IPS DF 19.7 (cell line): Measurements from ENCODE around the gene NBAS.
"Not testable (repeated sequence)": the region's sequence is repeated elsewhere in the genome, so short reads cannot be mapped to it uniquely, and the experiment has no call there.

ENCODE experiments used
- DNase-seq: peaks from one replicate; pipeline ENCODE4 v3.0.0-alpha.2; 2013; ENCODE audit warnings: low read depth, low spot score

Gene NBAS

DNA sequence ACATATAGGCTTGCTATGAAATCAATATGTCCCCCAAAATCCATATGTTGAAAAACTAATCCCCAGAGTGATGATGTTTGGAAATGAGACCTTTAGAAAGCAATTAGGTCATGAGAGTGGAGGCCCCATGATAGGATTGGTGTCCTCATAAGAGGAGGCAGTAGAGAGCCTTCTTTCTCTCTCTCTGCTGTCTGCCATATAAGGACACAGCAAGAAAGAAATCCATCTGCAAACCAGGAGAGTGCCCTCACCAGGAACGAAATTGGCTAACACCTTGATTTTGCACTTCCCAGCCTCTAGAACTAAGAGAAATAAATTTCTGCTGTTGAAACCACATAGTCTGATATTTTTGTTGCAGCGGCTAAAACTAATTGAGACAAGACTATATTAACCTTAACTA, 89.5 kb downstream of the NBAS start:
- DNase-seq = no peak

DNA sequence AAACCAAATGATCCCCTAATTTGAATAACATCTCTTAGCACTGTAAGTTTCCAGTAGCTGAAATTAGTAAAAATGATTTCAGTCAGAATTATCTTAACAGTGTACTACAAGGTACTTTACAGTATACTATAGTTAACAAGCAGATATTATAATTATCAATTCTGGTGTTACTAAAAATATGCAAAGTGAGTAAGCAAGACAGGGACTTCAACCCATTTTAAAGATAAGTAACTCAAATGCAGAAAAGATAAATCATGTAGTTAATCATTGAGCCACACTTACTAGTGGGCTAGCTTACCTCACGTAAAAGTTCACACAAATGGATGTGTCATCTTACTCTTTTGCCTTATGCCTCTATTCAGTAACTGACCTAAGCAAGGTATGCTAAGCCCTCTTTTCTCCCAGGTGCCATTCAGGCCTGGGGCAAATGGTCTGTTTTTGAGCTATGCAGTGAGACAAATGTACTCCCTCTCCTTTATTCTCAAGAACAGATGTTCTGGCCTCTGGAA, 101.0 kb downstream of the NBAS start:
- DNase-seq = no peak

DNA sequence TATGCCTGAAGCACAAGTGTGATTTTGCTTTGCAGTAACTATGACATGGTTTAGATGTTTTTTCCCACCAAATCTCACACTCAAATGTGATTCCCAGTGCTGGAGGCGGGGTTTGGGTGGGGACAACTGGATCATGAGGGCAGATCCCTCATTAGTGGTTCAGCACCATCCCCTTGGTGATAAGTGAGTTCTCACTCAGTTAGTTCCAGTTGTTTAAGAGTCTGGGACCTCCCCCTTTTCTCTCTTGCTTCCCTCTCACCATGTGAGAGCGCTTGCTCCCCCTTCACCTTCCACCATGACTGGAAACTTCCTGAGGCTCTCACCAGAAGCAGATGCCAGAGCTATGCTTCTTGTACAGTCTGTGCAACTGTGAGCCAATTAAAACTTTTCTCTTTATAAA, 102.9 kb downstream of the NBAS start:
- DNase-seq = no peak

DNA sequence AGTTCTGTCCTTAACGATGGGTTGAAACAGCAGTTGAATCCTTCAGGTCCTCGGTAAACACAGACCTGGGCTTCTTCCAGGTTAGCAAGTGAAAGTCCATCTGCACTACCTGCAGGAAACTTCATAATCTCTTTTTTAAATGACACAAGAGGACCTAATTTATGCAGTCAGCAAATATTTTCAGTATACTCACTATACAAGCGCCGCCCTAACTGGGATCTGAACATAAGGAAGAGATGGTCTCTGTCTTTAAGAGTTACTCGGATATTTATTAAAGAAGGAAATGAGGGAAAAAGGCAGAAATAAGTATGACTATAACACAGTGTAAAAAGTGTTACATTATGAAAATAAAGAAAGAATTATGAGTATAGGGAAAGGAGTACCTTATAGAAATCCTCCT, 103.3 kb downstream of the NBAS start:
- DNase-seq = no peak

DNA sequence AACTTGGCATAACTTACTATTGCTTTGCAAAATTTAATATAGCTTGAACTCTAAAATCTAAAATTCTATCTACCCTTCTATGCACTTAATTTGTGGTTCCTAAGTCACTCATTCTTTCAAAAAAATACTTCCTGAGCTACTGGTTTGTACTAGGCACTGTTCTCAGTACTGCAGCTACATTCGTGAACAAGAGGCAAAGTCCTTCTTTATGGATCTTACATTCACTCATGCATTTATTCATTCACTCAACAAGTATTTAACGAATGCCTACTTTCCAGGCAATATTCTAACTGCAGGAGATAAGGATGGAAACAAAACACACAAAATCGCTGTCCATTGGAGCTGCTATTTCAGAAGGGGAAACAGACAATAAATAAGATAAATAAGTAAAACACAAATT, 104.8 kb downstream of the NBAS start:
- DNase-seq = no peak

DNA sequence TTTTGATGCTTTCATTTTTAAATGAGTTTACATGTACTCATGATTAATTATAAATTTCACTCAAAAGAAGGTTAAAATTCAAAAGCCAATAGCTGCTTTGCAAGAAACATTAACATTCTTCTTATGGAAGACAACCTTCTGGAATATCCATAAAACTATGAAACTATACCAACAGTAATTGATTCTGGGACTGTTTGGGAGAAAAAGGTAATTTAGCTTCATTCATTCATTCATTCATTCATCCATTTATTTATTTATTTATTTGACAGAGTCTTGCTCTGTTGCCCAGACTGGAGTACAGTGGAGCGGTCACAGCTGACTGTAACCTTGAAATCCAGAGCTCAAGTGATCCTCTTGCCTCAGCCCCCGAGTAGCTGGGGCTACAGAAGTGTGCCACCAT, 110.3 kb downstream of the NBAS start:
- no peak for DNase-seq

DNA sequence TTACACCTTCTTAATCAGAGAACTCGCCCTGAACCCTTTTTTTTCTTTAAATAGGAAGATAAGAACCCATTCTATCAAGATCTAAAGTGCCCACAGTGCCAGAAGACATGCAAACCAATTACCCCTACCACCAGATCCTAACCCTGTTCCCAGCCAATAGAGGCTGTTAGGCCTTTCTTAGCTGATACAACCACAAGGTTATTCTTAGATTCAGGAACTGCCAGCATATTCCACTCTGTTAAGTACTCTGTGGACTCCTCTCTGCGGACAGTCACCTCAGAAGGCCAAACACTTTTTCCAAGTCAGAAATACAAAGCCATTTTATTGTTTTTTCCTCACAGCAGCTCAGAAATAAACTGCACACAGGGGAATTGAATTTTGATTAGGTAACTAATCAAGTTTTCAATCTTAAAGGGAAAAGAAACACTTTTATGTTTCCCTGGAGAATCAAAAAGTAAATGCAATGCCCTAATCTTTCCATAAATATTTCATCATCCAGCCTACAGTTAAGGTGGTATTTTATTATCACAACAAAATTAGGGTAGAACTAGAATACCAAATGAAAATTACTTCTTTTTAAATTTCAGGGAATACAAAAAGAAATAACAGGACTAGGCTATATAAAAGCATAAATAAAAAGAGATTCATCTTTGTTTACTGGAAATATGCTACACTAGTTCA, 111.4 kb downstream of the NBAS start:
- no peak for DNase-seq

DNA sequence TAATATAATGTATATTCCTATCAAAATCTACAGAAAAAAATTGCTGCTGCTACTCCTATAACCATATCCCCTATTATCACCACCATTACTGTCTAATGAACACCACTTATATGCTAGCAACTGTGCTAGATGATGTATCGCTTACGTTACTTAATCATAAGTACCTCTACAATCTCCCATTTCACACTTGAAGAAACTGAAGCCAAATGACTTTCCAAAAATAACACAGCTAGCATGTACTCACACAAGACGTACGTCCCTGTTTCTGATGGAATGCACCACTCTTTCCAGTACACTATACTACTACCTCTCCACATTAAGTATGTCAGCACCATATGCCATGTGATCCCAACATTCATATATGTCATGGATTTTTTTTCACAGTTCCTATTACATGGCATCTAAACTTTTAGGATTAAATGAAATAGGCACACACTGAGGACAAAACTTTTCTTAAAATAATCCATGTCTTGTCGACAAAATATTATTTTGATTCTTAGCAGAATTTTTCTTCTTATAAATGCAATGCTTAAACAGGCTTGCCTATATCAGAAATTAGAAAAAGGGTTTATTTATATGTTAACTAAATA, 112.8 kb downstream of the NBAS start:
- DNase-seq = no peak

DNA sequence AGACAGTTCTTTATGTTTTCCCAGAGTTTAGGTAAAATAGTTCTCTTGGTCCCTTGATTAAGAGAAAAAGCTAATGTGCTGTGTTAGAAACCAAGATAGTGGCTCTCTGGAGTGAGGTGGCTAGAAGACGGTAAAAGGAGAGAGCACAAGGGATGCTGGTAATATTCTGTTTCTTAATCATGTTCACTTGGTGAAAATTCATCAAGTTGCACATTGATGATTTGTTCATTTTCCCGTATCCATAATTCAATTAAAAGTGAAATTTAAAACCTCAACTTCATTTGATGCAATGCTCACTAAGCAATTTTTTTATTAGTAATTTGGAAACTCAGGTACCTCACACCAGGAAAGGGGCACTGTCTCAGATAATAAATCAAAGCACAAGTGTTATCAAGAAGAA, 113.8 kb downstream of the NBAS start:
- no peak for DNase-seq

DNA sequence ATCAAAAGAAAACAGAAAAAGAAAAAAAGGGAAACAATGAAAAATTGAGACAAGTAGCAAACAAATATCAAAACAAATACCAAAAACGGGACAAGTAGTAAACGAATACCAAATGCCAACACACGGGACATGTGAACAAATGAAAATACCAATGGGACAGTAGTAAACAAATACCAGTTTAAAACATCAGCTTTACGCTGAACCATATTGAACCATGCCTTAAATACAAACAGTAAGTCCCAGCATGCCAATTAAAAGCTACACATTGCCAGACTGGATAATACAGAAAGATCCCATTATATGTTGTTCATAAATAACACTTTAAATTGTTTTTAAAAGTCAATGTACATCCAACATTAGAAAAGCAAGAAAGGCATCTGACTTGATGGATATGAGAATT, 114.2 kb downstream of the NBAS start:
- DNase-seq = no peak

DNA sequence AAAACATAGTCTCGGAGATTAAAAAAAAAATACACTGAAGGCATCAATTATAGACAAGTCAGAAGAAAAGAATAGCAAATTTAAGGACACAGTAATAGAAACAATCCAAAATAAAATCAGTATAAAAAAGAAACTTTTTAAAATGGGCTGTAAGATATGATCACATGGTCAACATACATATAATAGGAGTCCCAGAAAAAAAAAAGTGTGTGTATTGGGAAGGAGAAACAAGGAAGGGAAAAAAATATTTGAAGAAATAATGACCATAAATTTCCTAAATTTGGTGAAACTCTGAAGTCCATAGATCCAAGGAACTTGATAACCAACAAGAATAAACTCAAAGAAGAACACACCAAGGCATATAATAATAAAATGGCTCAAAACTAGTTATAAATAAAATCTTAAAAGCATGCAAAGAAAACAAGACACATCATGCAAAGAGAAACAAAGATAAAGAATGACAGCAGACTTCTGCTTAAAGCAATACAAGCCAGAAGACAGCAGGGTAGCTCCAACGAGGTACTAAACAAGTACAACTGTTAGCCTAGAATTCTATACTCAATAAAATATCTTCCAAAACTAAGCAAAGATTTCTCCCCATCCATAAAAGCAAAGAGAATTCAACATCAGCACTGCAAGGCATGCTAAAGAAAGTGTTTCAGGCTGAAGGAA, 115.1 kb downstream of the NBAS start:
- DNase-seq = no peak

DNA sequence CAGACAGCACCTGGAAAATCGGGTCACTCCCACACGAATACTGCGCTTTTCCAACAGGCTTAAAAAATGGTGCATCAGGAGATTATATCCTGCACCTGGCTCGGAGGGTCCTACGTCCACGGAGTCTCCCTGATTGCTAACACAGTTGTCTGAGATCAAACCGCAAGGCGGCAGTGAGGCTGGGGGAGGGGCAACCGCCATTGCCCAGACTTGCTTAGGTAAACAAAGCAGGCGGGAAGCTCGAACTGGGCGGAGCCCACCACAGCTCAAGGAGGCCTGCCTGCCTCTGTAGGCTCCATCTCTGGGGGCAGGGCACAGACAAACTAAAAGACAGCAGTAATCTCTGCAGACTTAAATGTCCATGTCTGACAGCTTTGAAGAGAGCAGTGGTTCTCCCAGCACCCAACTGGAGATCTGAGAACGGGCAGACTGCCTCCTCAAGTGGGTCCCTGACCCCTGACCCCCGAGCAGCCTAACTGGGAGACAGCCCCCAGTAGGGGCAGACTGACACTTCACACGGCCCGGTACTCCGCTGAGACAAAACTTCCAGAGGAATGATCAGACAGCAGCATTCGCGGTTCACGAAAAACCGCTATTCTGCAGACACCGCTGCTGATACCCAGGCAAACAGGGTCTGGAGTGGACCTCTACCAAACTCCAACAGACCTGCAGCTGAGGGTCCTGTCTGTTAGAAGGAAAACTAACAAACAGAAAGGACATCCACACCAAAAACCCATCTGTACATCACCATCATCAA, 121.2 kb downstream of the NBAS start:
- DNase-seq = not testable (repeated sequence)

DNA sequence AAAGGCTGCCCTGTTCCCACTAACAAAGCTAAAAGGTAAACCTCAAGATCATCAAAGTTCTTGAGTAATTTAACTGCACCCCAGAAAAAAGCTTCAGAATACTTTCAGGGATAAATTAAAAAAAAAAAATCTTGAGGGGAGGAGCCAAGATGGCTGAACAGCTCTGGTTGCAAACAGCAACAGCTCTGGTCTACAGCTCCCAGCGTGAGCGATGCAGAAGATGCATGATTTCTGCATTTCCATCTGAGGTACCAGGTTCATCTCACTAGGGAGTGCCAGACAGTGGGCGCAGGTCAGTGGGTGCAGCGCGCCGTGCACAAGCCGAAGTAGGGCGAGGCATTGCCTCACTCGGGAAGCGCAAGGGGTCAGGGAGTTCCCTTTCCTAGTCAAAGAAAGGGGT, 121.8 kb downstream of the NBAS start:
- DNase-seq = not testable (repeated sequence)

DNA sequence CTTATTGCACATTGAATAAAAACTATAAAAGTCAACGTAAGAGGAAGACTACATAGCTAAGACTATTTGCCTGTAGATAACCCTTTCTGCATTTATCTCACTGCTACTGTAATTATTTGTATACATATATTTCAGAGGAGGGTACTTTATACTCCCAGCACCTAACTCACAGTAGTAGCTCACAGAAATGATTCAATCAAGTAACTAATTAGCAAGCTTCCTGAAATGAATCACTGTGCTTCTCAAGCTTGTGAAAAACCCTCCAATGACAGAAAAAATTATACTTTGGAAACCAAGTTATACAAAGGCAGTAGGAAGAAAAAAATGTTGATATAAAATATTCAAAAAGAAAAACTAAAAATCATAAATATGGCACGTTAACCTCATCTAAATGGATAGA, 124.9 kb downstream of the NBAS start:
- DNase-seq = no peak

DNA sequence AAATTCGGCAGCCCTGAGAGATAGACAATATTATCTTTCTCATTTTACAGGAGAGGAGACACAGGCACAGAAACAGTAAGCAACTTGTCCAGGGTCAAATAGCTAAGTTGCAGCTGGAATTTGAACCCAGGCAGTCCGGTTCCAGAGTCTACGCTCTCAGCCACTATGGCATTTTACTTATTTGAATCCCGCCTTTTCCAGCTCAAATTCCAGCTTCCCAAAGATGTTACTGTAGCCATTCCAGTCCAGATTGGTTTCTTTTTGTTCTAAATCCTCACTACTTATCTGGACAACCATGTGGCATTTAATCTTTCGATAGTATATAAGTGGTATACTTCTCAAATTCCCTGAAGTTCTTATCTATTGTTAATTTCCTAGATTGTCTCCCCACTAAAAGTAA, 125.7 kb downstream of the NBAS start:
- DNase-seq = no peak

DNA sequence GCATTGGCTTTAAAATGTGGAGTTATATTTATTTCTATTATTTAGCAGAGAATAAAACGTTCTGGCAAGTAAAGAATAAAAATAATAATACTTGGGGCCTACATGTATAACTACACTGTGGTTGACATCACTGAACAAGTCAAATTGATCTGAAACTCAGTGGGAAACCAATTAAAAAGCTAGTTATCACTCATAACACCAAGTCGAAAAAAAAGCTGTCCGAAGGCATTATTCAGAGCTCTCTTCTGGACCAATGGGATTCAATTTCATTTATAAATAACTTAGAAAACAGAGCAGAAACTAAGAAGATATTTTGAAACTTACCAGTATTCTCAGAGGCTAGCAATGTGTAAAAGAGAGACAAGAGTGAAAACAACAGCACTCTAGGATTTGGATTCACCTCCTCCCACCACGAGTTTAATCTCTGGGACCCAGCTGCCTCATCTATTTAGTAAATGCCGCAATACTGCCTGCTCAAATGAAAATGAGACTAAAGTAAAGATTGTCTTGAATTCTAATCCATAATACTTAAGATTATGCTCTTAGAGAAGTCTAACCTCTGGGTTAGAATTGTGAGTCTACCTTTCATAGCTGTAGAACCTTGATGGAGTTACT, 128.4 kb downstream of the NBAS start:
- no peak for DNase-seq

DNA sequence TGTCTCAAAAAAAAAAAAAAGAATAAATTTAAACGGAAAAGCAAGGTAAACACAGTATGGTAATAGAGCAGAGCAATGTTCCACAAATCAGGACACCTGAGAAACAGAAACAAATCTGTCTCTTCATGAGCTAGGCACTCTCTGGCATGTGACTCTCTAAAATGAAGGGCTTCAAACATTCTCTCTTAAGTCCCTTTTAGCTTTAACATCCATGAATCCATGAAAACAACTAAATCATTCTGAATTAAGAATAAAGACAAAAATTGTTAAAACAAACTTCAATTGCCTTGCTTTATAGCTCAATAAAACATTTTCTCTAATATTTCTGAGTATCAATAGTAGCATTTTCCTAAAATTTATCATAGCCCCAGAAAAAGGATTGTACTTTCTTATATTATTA, 132.1 kb downstream of the NBAS start:
- no peak for DNase-seq

DNA sequence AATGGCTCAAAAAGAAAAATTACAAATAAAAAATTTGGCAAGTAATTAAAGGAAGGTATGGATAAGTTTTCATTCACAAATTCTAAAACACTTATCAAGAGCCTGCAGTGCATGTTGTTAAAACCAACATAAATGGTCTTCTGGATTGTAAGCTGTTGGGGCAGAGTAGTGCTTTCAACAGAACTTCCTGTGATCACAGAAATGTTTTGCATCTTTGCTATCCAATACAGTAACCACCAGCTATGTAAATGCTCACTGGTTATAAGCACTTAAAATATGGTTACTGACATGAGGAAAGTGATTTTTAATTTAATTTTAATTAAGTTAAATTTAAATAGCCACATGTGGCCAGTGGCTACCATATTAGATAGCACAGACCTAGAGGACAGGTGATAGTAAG, 133.1 kb downstream of the NBAS start:
- no peak for DNase-seq

DNA sequence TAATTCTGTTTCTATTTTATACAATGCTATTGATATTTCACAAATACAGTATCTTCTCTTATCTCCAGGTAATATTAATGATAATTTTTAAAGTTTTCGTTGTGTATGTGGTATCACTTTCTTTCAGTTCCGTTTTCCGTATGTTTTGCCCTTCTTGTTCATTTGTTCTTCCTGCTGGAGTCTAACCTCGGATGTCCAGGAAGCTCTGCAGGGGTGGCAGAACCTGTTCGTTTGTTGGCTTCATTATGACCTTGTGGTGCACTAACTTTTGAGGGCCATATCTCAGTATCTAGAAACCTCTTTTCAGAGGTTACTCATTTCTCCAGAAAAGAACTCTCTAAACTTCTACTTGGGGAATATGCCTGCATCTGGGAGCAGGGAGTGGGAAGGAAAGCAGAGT, 134.5 kb downstream of the NBAS start:
- DNase-seq = no peak

DNA sequence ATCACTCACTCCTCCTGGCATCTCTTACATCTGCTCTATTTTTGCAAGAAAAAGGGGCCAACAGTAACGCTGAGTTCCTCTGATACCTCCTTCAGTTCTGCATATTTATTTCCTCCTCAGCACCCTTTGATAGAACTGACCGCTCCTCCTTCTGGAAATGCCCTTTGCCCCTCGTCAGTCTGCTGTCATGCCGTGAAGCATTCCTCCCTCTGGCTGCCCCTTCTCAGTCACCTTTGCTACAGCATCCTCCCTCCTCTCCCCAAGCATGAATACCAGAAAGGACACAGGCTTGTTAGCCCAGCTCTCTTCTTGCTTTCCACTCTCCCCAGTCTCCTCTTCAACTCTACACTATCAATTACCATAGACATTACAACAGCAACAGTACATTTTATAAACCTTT, 135.4 kb downstream of the NBAS start:
- no peak for DNase-seq

DNA sequence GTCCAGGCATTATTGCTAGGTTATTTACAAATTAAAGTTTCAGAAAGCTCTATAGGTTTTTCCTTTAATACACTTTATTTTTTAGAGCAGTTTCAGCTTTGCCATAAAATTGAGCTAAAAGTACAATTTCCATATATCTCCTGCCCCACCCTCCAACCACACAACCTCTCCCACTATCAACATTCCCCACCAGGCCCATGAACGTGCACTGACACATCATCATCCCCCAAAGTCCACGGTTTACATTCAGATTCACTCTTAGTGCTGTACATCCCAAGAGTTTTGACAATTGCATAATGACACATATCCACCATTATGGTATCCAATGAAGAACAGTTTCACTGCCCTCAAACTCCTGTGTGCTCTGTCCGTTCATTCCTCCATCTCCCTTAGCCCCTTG, 139.4 kb downstream of the NBAS start:
- no peak for DNase-seq

DNA sequence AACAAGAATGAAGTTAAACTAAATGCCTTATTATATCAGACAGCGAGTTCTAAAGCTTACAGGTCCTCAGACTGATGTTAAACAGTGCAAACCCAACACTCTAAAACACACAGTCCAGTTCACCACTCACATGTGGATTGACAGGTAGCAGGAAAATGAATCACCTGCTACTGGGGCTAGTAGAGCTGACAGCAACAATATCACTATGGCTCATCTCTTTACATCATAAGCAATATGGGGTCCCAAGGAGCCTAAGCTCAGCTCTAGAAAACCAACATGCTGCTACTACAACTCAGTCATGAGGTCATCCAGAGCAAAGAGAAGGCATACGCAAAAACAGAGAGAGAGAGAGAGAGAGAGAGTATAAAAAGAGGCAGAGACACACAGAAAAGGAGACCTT, 145.4 kb downstream of the NBAS start:
- no peak for DNase-seq
